Measurements from ENCODE around the gene EWSR1. TPM values are rescaled to one million over a fixed set of nuclear protein-coding genes. Genes with fewer than 3 reads are reported as not detected.

Gene EWSR1
- total and polyA plus RNA-seq, 2 of the 4 experiments (the other 2 are of a cell fraction), result 243 to 518 TPM

DNA sequence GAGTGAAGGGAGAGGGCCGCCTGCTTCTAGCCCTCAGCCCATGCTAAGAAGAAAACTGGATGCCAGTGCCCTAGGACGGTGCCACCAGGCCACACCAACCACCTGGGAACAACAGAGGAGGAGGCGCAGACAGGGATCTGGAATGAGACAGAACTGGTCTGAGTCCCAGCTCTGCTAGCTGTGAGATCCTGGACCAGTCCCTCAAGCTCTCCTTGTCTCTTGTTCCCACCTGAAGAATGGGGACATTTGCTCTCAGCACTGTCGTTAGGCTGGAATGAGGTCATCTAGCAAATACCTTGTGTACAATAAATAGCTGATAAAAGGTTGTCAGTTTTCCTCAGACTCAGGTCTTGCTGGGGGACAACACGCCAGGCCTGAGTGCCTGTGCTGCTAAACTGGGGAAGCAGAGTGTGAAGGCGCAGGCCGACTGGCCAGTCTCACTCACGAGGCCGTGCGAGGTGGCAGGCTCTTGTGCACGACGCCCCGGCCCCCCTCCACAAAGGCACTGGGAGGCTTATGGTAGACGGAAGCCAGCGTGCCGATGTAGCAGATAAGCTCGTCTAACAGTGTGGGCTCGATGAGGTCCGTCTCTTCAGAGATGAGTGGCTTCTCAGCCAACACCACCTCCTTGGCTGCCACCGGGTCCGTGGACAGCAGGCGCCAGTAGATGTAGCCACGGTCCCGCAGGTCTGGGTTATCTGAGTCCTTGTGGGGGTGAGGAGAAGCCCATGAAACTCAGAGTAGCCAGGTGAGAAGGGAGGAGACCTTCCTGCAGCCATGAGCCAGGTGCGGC, 73.2 kb downstream of the EWSR1 start:
- 97% methylated on average over 7 of the region's 25 CpGs; no CpG with 5 or more reads in 1 of the 2 experiments for WGBS, 2 experiments (ENCODE audit: extremely low coverage in 2 of 2, insufficient read length in 1 of 2)
- CTCF ChIA-PET, result no interaction called here

More for the DNA sequence above, 73.2 kb downstream of the EWSR1 start:
- intact Hi-C loops (cut with micrococcal nuclease), result no loop called here
- in situ Hi-C loops (cut with MboI; ENCODE audit: low sequenced_read_pairs), result no loop called here
- TF ChIP-seq CHD1 (IDR thresholded peaks at IDR 0.05; ENCODE audit: low read depth, low read length) (no peak), MAFK (IDR thresholded peaks at IDR 0.05; ENCODE audit: low read depth, low read length) (no peak), SMC3 (IDR thresholded peaks at IDR 0.05; ENCODE audit: low read depth, low read length) (no peak), MXI1 (IDR thresholded peaks at IDR 0.05; ENCODE audit: borderline replicate concordance, low read depth, low read length) (no peak), CEBPB (IDR thresholded peaks at IDR 0.05; ENCODE audit: low read depth, low read length) (no peak)
- TF ChIP-seq, protein P1, sequence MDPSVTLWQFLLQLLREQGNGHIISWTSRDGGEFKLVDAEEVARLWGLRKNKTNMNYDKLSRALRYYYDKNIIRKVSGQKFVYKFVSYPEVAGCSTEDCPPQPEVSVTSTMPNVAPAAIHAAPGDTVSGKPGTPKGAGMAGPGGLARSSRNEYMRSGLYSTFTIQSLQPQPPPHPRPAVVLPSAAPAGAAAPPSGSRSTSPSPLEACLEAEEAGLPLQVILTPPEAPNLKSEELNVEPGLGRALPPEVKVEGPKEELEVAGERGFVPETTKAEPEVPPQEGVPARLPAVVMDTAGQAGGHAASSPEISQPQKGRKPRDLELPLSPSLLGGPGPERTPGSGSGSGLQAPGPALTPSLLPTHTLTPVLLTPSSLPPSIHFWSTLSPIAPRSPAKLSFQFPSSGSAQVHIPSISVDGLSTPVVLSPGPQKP (IDR thresholded peaks at IDR 0.05; ENCODE audit: borderline replicate concordance, low read depth, low read length), result no peak
- Histone ChIP-seq H2AK5ac (ENCODE audit: low read depth, low read length) (no peak overlapping the region), H3K4me1 (ENCODE audit: control insufficient read depth, insufficient read depth, low read length) (no peaks in the 10 kb centered on the region), H3K18ac (ENCODE audit: low read depth, low read length) (no peak overlapping the region), H3K14ac (replicated peaks; ENCODE audit: low read depth, low read length) (no peak overlapping the region), H3K9me3 (ENCODE audit: control insufficient read depth, insufficient read depth, low read length) (no peaks in the 10 kb centered on the region), H3K36me3 (ENCODE audit: control insufficient read depth, insufficient read depth, low read length) (peaks cover 54% of the 10 kb centered on the region), H2AK9ac (replicated peaks; ENCODE audit: low read depth, low read length, poor library complexity) (no peak overlapping the region), H2BK120ac (ENCODE audit: low read depth, low read length) (no peak overlapping the region), H3K23ac (ENCODE audit: low read depth, low read length) (no peak overlapping the region), H3K9ac (ENCODE audit: low read depth, low read length) (no peak overlapping the region), H3K27ac (ENCODE audit: insufficient read depth, low read length) (no peak overlapping the region), H3K79me1 (ENCODE audit: low read depth in 1 of 2, low read length in 2 of 2) (no peaks in the 10 kb centered on the region), H3K4ac (ENCODE audit: low read depth, low read length) (no peak overlapping the region), H2BK20ac (ENCODE audit: low read depth, low read length) (no peak overlapping the region), H2BK15ac (ENCODE audit: low read depth, low read length) (no peak overlapping the region), H4K91ac (ENCODE audit: insufficient read depth, low read depth, low read length) (no peak overlapping the region), H3K4me2 (ENCODE audit: low read depth, low read length) (no peak overlapping the region), H3K9me1 (ENCODE audit: insufficient read depth, low read length) (no peaks in the 10 kb centered on the region), H4K20me1 (ENCODE audit: insufficient read depth, low read length) (peaks cover 11% of the 10 kb centered on the region), H2AFZ (replicated peaks; ENCODE audit: low read length, poor library complexity) (no peak overlapping the region), H3K27me3 (ENCODE audit: control insufficient read depth, insufficient read depth, low read length) (no peaks in the 10 kb centered on the region), H3K4me3 (ENCODE audit: insufficient read depth, low read depth, low read length) (no peak overlapping the region), H4K5ac (ENCODE audit: low read depth, low read length) (no peak overlapping the region), H3K56ac (ENCODE audit: extremely low read depth, insufficient read depth, low read length) (no peak overlapping the region), H2BK5ac (ENCODE audit: low read depth, low read length, poor library complexity, severe bottlenecking) (no peak overlapping the region), H4K8ac (ENCODE audit: low read depth in 2 of 2, low read length in 2 of 2) (no peak overlapping the region)
- POLR2A ChIA-PET (ENCODE audit: unreplicated experiment), result no interaction called here
- DNase-seq, result no peak
- dilution Hi-C loops (cut with HindIII; ENCODE audit: low sequenced_read_pairs, unreplicated experiment), result no loop called here
- no TSS peak for BruUV-seq (replicated peaks)
- ATAC-seq (ENCODE audit: low read depth), result no peak

Measured in IMR-90 (cell line).